Transverse colon (tissue), 4 donors: Measurements from ENCODE around the gene TGFB3.

Experiments used
- CTCF ChIP-seq, 5 experiments: fragments of 200-600 bp in 3 of 5; fragments of 450-650 bp in 2 of 5; sonication (generic) in 3 of 5; IDR thresholded peaks; 1 replicate in 2 of 5; 2 replicates in 3 of 5; pipeline ENCODE4 v1.5.1; 2016 to 2017; ENCODE audit warnings: antibody characterized with exemption in 5 of 5, inconsistent platforms in 3 of 5, mild to moderate bottlenecking in 2 of 5, moderate library complexity in 1 of 5
- EP300 ChIP-seq: sonication (generic); formaldehyde crosslinking; IDR thresholded peaks from one replicate; pipeline ENCODE4 v1.6.1; 2017; ENCODE audit warnings: antibody characterized with exemption, low read depth
- POLR2A ChIP-seq: fragments of 450-650 bp; IDR thresholded peaks from one replicate; pipeline ENCODE4 v1.6.1; 2016; ENCODE audit warnings: antibody characterized with exemption, mild to moderate bottlenecking, moderate library complexity
- POLR2AphosphoS5 ChIP-seq, 3 donors: sonication (generic); formaldehyde crosslinking; IDR thresholded peaks; one replicate each; pipeline ENCODE4 v1.6.1; 2016; ENCODE audit warnings: antibody characterized with exemption in 3 of 3

- no peak for TF ChIP-seq POLR2A
- TF ChIP-seq CTCF (IDR thresholded peaks at IDR 0.05), result no peak
- TF ChIP-seq POLR2AphosphoS5 (IDR thresholded peaks at IDR 0.05), result no peak
- TF ChIP-seq EP300, result no peak
Measured at GRCh38 chr14:75941030-75941429, 40.8 kb downstream of the TGFB3 start.
